Esophagus squamous epithelium (tissue), 5 donors: ENCODE results near the gene BIRC6. TPM values are rescaled to one million over a fixed set of nuclear protein-coding genes. Genes with fewer than 3 reads are reported as not detected.
"Not testable (repeated sequence)": the region's sequence is repeated elsewhere in the genome, so short reads cannot be mapped to it uniquely, and the experiment has no call there.

Experiments used
- DNase-seq: peaks from one replicate; lab custom pipeline; 2025; lab: John Stamatoyannopoulos, UW
- H3K27ac ChIP-seq, 4 donors: fragments of 200-600 bp; sonication (generic); one replicate each; pipeline ENCODE4 v1.5.1; 2016 to 2019; ENCODE audit warnings: mild to moderate bottlenecking in 1 of 4
- H3K27me3 ChIP-seq, 4 donors: fragments of 200-600 bp; sonication (generic); 1 replicate in 3 of 4; 2 replicates in 1 of 4; pipeline versions ENCODE4 v1.5.1 to v1.6.0; 2017 to 2021; ENCODE audit warnings: antibody characterized with exemption in 1 of 4
- H3K36me3 ChIP-seq, 3 donors: fragments of 200-600 bp; sonication (generic); one replicate each; pipeline ENCODE4 v1.5.1; 2016 to 2019
- H3K4me1 ChIP-seq, 3 donors: fragments of 200-600 bp; sonication (generic); one replicate each; pipeline ENCODE4 v1.5.1; 2017 to 2019
- H3K4me3 ChIP-seq, 4 donors: fragments of 200-600 bp; sonication (generic); 1 replicate in 3 of 4; 2 replicates in 1 of 4; pipeline ENCODE4 v1.5.1; 2016 to 2019; ENCODE audit warnings: mild to moderate bottlenecking in 2 of 4, moderate library complexity in 1 of 4
- H3K9me3 ChIP-seq, 3 donors: fragments of 200-600 bp; sonication (generic); one replicate each; pipeline ENCODE4 v1.5.1; 2016 to 2019
- POLR2A ChIP-seq, 4 donors: fragments of 450-650 bp; IDR thresholded peaks; one replicate each; pipeline ENCODE4 v1.6.1; 2017; ENCODE audit warnings: antibody characterized with exemption in 4 of 4, mild to moderate bottlenecking in 4 of 4, moderate library complexity in 3 of 4
- WGBS, 2 donors: methylation state at CpG; one replicate each; pipeline ENCODE4 v1.1.5; 2018; 5-methylcytosine and 5-hydroxymethylcytosine counted together
- intact Hi-C: fragments of 100-400 bp; cut with DNase I; formaldehyde crosslinking; loops from one replicate; pipeline ENCODE4 v1.15.0; 2022
- total RNA-seq, 4 donors: library from RNA; depleted of rRNA; stranded (reverse); fragments of >200 nt; gene quantifications; one replicate each; pipeline ENCODE4 v1.1.0, GENCODE V29; 2016
- TF ChIP-seq, protein P1 (sequence below), 6 experiments: fragments of 450-650 bp in 4 of 6; fragments of 200-600 bp in 2 of 6; sonication (generic) in 2 of 6; IDR thresholded peaks; one replicate each; pipeline ENCODE4 v1.5.1; 2016 to 2019; ENCODE audit warnings: antibody characterized with exemption in 6 of 6, mild to moderate bottlenecking in 4 of 6, moderate library complexity in 4 of 6
- donor health status: DM: yes; HTN: yes; CAD: no.

BIRC6 gene
- total RNA-seq, 4 donors from 2014 or later = 56.7 to 120 (median 76.6) TPM

GRCh38 chr2:32358111-32358482 lies 1.3 kb downstream of the BIRC6 start:
- Histone ChIP-seq H3K27me3 (no peaks in the 10 kb centered on the region), H3K36me3 (no peaks in the 10 kb centered on the region), H3K4me1 (peaks cover 7 to 49% (median 21%) of the 10 kb centered on the region in 3 donors), H3K9me3 (no peaks in the 10 kb centered on the region), H3K4me3 (peak overlapping the region; percentile 80 to 99 (median 96)), H3K27ac (peak overlapping the region; percentile 95 to 98 (median 96))
- 3 to 11% methylated on average over 4 to 15 of the region's 16 CpGs for WGBS, 2 donors
- TF ChIP-seq, protein P1, sequence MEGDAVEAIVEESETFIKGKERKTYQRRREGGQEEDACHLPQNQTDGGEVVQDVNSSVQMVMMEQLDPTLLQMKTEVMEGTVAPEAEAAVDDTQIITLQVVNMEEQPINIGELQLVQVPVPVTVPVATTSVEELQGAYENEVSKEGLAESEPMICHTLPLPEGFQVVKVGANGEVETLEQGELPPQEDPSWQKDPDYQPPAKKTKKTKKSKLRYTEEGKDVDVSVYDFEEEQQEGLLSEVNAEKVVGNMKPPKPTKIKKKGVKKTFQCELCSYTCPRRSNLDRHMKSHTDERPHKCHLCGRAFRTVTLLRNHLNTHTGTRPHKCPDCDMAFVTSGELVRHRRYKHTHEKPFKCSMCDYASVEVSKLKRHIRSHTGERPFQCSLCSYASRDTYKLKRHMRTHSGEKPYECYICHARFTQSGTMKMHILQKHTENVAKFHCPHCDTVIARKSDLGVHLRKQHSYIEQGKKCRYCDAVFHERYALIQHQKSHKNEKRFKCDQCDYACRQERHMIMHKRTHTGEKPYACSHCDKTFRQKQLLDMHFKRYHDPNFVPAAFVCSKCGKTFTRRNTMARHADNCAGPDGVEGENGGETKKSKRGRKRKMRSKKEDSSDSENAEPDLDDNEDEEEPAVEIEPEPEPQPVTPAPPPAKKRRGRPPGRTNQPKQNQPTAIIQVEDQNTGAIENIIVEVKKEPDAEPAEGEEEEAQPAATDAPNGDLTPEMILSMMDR (IDR thresholded peaks at IDR 0.05) = no peak
- no peak for TF ChIP-seq POLR2A (IDR thresholded peaks at IDR 0.05)
- intact Hi-C loops = no loop called here
- no peak for DNase-seq

GRCh38 chr2:32360416-32360815 lies 3.6 kb downstream of the BIRC6 start:
- H3K4me3 ChIP-seq = no peak overlapping the region
- H3K36me3 ChIP-seq = no peaks in the 10 kb centered on the region
- 60 to 65% methylated on average over 4 of the region's 4 CpGs for WGBS, 2 donors
- no peaks in the 10 kb centered on the region for H3K27me3 ChIP-seq
- no peaks in the 10 kb centered on the region for H3K9me3 ChIP-seq
- intact Hi-C loops = no loop called here
- TF ChIP-seq, protein P1 (IDR thresholded peaks at IDR 0.05) = no peak
- TF ChIP-seq POLR2A (IDR thresholded peaks at IDR 0.05) = no peak
- no peak for DNase-seq
- peak overlapping the region in 1 of 4 donors; percentile 2 for H3K27ac ChIP-seq
- H3K4me1 ChIP-seq = peaks cover 7 to 73% (median 28%) of the 10 kb centered on the region in 3 donors

- H3K4me3 ChIP-seq, H3K27me3 ChIP-seq, H3K36me3 ChIP-seq, H3K9me3 ChIP-seq, H3K27ac ChIP-seq, intact Hi-C loops, DNase-seq: not testable (repeated sequence)
- 96% methylated on average over 2 of the region's 2 CpGs for WGBS, 2 donors
- H3K4me1 ChIP-seq = peaks cover 7 to 87% (median 28%) of the 10 kb centered on the region in 3 donors
Observed at GRCh38 chr2:32362997-32363396, 6.2 kb downstream of the BIRC6 start.

GRCh38 chr2:32363597-32363996 lies 6.8 kb downstream of the BIRC6 start:
- Histone ChIP-seq H3K4me3 (no peak overlapping the region), H3K27me3 (no peaks in the 10 kb centered on the region), H3K9me3 (no peaks in the 10 kb centered on the region), H3K4me1 (peaks cover 7 to 87% (median 26%) of the 10 kb centered on the region in 3 donors), H3K36me3 (no peaks in the 10 kb centered on the region), H3K27ac (no peak overlapping the region)
- DNase-seq = no peak
- TF ChIP-seq, protein P1 (IDR thresholded peaks at IDR 0.05) = no peak
- TF ChIP-seq POLR2A (IDR thresholded peaks at IDR 0.05) = no peak
- WGBS, 2 donors = 60 to 73% methylated on average over 2 of the region's 2 CpGs
- intact Hi-C loops = no loop called here

- H3K4me1 ChIP-seq = peaks cover 7 to 87% (median 19%) of the 10 kb centered on the region in 3 donors
- intact Hi-C loops = not testable (repeated sequence)
Observed at GRCh38 chr2:32364290-32364689, 7.5 kb downstream of the BIRC6 start.

DNA sequence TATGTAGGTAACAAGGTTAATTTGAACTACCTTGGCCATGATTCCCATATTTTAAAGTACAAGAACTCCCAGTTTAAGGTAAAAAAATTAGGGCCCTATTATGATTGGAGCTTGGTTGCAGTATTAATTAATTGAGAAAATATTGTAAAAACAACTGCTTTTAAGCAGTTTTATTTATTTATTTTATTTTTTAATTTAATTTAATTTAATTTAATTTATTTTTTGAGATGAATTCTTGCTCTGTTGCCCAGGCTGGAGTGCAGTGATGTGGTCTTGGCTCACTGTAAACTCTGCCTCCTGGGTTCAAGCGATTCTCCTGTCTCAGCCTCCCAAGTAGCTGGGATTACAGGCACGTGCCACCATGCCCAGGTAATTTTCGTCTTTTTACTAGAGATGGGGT lies 8.9 kb downstream of the BIRC6 start:
- intact Hi-C loops, DNase-seq: not testable (repeated sequence)
- 95 to 100% methylated on average over 2 to 3 of the region's 3 CpGs for WGBS, 2 donors

More at GRCh38 chr2:32364290-32364689, 7.5 kb downstream of the BIRC6 start:
- H3K4me3 ChIP-seq, H3K9me3 ChIP-seq, H3K27me3 ChIP-seq, H3K27ac ChIP-seq, DNase-seq, H3K36me3 ChIP-seq: not testable (repeated sequence)
- 87 to 94% methylated on average over 9 of the region's 9 CpGs for WGBS, 2 donors

GRCh38 chr2:32366595-32366994 lies 9.8 kb downstream of the BIRC6 start:
- 71 to 100% methylated on average over 2 of the region's 2 CpGs for WGBS, 2 donors
- no peaks in the 10 kb centered on the region for H3K27me3 ChIP-seq
- H3K36me3 ChIP-seq = no peaks in the 10 kb centered on the region
- intact Hi-C loops = no loop called here
- no peak for TF ChIP-seq POLR2A (IDR thresholded peaks at IDR 0.05)
- TF ChIP-seq, protein P1 (IDR thresholded peaks at IDR 0.05) = no peak
- DNase-seq = no peak
- H3K4me3 ChIP-seq = no peak overlapping the region
- no peaks in the 10 kb centered on the region for H3K9me3 ChIP-seq
- H3K27ac ChIP-seq = no peak overlapping the region
- peaks cover 0 to 73% (median 9%) of the 10 kb centered on the region in 3 donors for H3K4me1 ChIP-seq

More for the DNA sequence above, 8.9 kb downstream of the BIRC6 start:
- H3K4me1 ChIP-seq = peaks cover 0 to 82% (median 10%) of the 10 kb centered on the region in 3 donors
- not testable (repeated sequence) for H3K4me3 ChIP-seq, H3K36me3 ChIP-seq, H3K27ac ChIP-seq, H3K27me3 ChIP-seq, H3K9me3 ChIP-seq
